Ovary (tissue), 10 donors: ENCODE measurements around the gene ACCS. TPM values are rescaled to one million over a fixed set of nuclear protein-coding genes. Genes with fewer than 3 reads are reported as not detected.

Source experiments
- DNase-seq, 5 donors: peaks; one replicate each; pipeline ENCODE4 v3.0.0-alpha.2; 2019 to 2020
- H3K27ac ChIP-seq, 2 donors: fragments of 200-600 bp; one replicate each; pipeline versions ENCODE4 v1.5.1 to v1.8.0; 2019 to 2022
- H3K27me3 ChIP-seq: fragments of 200-600 bp; one replicate; pipeline ENCODE4 v1.8.0; 2022
- H3K36me3 ChIP-seq: fragments of 200-600 bp; sonication (generic); one replicate; pipeline ENCODE4 v1.5.1; 2019
- H3K4me1 ChIP-seq: one replicate; pipeline ENCODE4 v1.8.1; 2013; ENCODE audit warnings: mild to moderate bottlenecking, moderate library complexity; ENCODE audit not compliant: insufficient read depth
- H3K4me3 ChIP-seq: fragments of 200-600 bp; sonication (generic); one replicate; pipeline ENCODE4 v1.5.1; 2017
- H3K9me3 ChIP-seq, 2 donors: fragments of 200-600 bp in 1 of 2; sonication (generic) in 1 of 2; one replicate each; pipeline versions ENCODE4 v1.5.1 to v1.8.1; 2013 to 2019; ENCODE audit warnings: mild to moderate bottlenecking in 1 of 2, moderate library complexity in 1 of 2
- EP300 ChIP-seq: sonication (generic); formaldehyde crosslinking; IDR thresholded peaks from one replicate; pipeline ENCODE4 v1.6.1; 2017; ENCODE audit warnings: antibody characterized with exemption
- POLR2A ChIP-seq: fragments of 450-650 bp; IDR thresholded peaks from one replicate; pipeline ENCODE4 v1.6.1; 2017; ENCODE audit warnings: antibody characterized with exemption, mild to moderate bottlenecking, moderate library complexity
- WGBS, 3 donors: extraction: QIAGEN DNeasy Blood & Tissue Kit in 1 of 3; methylation state at CpG; one replicate each; pipeline versions ENCODE4 v1.1.5 to v1.1.7; 2013 to 2017; 5-methylcytosine and 5-hydroxymethylcytosine counted together
- intact Hi-C, 4 donors: fragments of 100-400 bp; cut with DNase I; formaldehyde crosslinking; loops; one replicate each; pipeline versions ENCODE4 v1.11.0 to v1.15.1; 2022 to 2023
- long read RNA-seq, 3 donors: library from polyadenylated mRNA in 2 of 3; unstranded in 2 of 3; transcript quantifications; one replicate each; pipeline ENCODE4 v2.0.0 and lab custom pipeline, GENCODE V29; 2021 to 2026
- polyA plus RNA-seq, 2 donors: library from polyadenylated mRNA; stranded (reverse); fragments of 200-250 nt in 1 of 2; fragments of 350-450 nt in 1 of 2; fragmentation: Illumina TruSeq in 1 of 2; extraction: RNeasy Lipid Tissue Mini Kit (QIAGEN cat#74804) in 1 of 2; gene quantifications; one replicate each; pipeline ENCODE4 v1.2.3, GENCODE V29; 2013 to 2014
- total RNA-seq, 7 donors: library from RNA; depleted of rRNA in 2 of 7; stranded (reverse); fragments of >200 nt in 2 of 7; fragmentation: NEBNext Ultra II Directional in 3 of 7; extraction: Animal tissue kit (Norgen Biotek cat#: 25700) in 3 of 7; gene quantifications; one replicate each; pipeline versions ENCODE4 v1.1.0 to v1.2.4, GENCODE V29; 2016 to 2023
- TF ChIP-seq, protein P1 (sequence below), 3 donors: fragments of 450-650 bp in 2 of 3; fragments of 200-600 bp in 1 of 3; IDR thresholded peaks; one replicate each; pipeline versions ENCODE4 v1.5.1 to v1.8.0; 2016 to 2022; ENCODE audit warnings: antibody characterized with exemption in 3 of 3, mild to moderate bottlenecking in 1 of 3
- donor health status: DM: no; HTN: no; CAD: no; lungs with moderate emphysema.
- donor health status: DM: no; HTN: no; CAD: no.
- donor health status: Bipolar disorder and iron deficiency.
- donor health status: DM: yes; HTN: yes; CAD: no.
- donor health status: DM: no; HTN: no; CAD: no.
- donor health status: DM: yes; HTN: yes; CAD: no.

Gene ACCS, protein sequence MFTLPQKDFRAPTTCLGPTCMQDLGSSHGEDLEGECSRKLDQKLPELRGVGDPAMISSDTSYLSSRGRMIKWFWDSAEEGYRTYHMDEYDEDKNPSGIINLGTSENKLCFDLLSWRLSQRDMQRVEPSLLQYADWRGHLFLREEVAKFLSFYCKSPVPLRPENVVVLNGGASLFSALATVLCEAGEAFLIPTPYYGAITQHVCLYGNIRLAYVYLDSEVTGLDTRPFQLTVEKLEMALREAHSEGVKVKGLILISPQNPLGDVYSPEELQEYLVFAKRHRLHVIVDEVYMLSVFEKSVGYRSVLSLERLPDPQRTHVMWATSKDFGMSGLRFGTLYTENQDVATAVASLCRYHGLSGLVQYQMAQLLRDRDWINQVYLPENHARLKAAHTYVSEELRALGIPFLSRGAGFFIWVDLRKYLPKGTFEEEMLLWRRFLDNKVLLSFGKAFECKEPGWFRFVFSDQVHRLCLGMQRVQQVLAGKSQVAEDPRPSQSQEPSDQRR
- total RNA-seq (10 to 100 TPM; 11.2 to 32.4 (median 26.4) TPM), polyA plus RNA-seq (10 to 100 TPM; 21.4 to 39.8 TPM)
- long read RNA-seq, donor 1, transcript ACCS-201 (15 exons, 2,362 nt): major isoform, 14 of 31 reads
- long read RNA-seq, donor 1, partial matches to known transcripts: 7 of 31 reads
- long read RNA-seq, donor 1, other reads (novel, unspliced or antisense): 10 of 31 reads
- long read RNA-seq, donor 2: 0 reads
- long read RNA-seq, donor 3, partial matches to known transcripts: 3 of 20 reads
- long read RNA-seq, donor 3, other reads (novel, unspliced or antisense): 17 of 20 reads

GRCh38 chr11:44065841-44066731 is at the start of gene ACCS:
ACCS (plus strand) TSS chr11:44066270; CDS start chr11:44067628, 1,358 bp downstream.
- intact Hi-C loops: no loop called here
- H3K36me3 ChIP-seq: no peaks in the 10 kb centered on the region
- H3K9me3 ChIP-seq: no peaks in the 10 kb centered on the region
- peak within 1 kb of the TSS; percentile 76 for H3K4me3 ChIP-seq
- no peaks in the 10 kb centered on the region for H3K27me3 ChIP-seq
- TF ChIP-seq POLR2A: peak; percentile 74
- TF ChIP-seq EP300: no peak
- TF ChIP-seq, protein P1, sequence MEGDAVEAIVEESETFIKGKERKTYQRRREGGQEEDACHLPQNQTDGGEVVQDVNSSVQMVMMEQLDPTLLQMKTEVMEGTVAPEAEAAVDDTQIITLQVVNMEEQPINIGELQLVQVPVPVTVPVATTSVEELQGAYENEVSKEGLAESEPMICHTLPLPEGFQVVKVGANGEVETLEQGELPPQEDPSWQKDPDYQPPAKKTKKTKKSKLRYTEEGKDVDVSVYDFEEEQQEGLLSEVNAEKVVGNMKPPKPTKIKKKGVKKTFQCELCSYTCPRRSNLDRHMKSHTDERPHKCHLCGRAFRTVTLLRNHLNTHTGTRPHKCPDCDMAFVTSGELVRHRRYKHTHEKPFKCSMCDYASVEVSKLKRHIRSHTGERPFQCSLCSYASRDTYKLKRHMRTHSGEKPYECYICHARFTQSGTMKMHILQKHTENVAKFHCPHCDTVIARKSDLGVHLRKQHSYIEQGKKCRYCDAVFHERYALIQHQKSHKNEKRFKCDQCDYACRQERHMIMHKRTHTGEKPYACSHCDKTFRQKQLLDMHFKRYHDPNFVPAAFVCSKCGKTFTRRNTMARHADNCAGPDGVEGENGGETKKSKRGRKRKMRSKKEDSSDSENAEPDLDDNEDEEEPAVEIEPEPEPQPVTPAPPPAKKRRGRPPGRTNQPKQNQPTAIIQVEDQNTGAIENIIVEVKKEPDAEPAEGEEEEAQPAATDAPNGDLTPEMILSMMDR (IDR thresholded peaks at IDR 0.05): peak; percentile 88 to 95 (median 90)
- peaks cover 2% of the 10 kb centered on the region for H3K4me1 ChIP-seq
- peak; percentile 95 to 98 (median 95) for DNase-seq
- 0 to 1% (median 0%) methylated on average over 53 to 70 of the region's 70 CpGs for WGBS, 3 donors
- peak within 1 kb of the TSS; percentile 75 to 92 for H3K27ac ChIP-seq

DNA sequence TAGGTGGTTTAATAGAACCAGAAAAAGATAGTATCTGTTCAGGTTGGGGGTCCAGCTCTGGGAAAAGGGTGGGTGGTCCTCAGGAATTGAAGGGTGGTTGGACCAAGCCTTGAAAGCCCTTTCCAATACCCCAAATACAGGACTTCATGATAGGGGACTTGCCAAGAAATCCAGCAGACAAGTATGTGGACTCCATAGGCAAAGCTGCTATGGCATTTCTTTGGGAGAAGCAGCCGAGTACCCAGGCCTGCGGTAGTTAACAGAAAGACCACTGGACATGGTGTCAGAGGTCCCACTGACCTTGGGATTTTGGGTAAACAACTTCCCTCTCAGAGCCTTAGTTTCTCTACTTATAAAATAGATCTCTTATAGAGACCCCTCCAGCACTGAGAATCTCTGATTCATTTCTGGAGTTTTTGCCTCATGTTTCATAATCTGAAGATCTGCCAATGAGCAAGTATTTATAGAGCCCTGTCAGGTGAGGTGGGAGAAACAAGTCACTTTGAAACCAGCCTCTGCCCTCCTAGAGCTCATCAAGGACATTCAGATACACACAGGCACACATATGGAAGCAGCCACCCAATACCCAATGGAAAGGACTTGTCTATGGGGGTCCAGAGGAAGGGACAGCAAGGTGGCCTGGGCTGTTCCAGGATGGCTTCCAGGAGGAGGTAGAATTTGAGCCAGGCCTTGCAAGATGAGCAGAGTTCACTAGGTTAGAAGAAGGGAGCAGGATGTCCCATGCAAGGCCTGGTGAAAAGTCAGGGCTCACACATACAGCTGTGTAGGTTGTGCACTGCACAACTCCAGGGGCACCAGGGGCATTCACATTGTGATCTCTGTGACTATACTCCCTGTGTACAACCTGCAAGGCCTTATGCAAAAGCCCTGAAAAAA is 49.3 kb upstream of the ACCS start:
- Histone ChIP-seq H3K4me1 (peaks cover 14% of the 10 kb centered on the region), H3K27me3 (no peaks in the 10 kb centered on the region), H3K27ac (peak overlapping the region in 1 of 2 donors; percentile 26), H3K36me3 (no peaks in the 10 kb centered on the region), H3K4me3 (no peak overlapping the region), H3K9me3 (no peaks in the 10 kb centered on the region)
- TF ChIP-seq EP300 (no peak), POLR2A (no peak)
- intact Hi-C loops: no loop called here
- peak in 2 of 5 donors; percentile 8 to 10 for DNase-seq
- WGBS, 3 donors: 81 to 85% (median 83%) methylated on average over 2 of the region's 2 CpGs

- no peak for TF ChIP-seq POLR2A
- H3K27me3 ChIP-seq: no peaks in the 10 kb centered on the region
- H3K4me1 ChIP-seq: peaks cover 14% of the 10 kb centered on the region
- 37 to 41% (median 39%) methylated on average over 3 of the region's 3 CpGs for WGBS, 3 donors
- no peaks in the 10 kb centered on the region for H3K36me3 ChIP-seq
- peak overlapping the region; percentile 44 to 52 for H3K27ac ChIP-seq
- DNase-seq: peak in 3 of 5 donors; percentile 5 to 17 (median 17)
- no peak overlapping the region for H3K4me3 ChIP-seq
- intact Hi-C loops: no loop called here
- H3K9me3 ChIP-seq: no peaks in the 10 kb centered on the region
These were observed 48.5 kb upstream of the ACCS start for GRCh38 chr11:44017443-44018126.

GRCh38 chr11:44018127-44018521 is 47.9 kb upstream of the ACCS start:
- peak in 2 of 5 donors; percentile 19 to 36 for DNase-seq
- Histone ChIP-seq H3K9me3 (no peaks in the 10 kb centered on the region), H3K27me3 (no peaks in the 10 kb centered on the region), H3K36me3 (no peaks in the 10 kb centered on the region), H3K4me3 (no peak overlapping the region), H3K27ac (peak overlapping the region; percentile 44 to 52), H3K4me1 (peaks cover 14% of the 10 kb centered on the region)
- intact Hi-C loops: no loop called here
- 0 to 17% (median 14%) methylated on average over 4 of the region's 4 CpGs for WGBS, 3 donors
- TF ChIP-seq POLR2A: no peak
- no peak for TF ChIP-seq EP300
- TF ChIP-seq, protein P1 (IDR thresholded peaks at IDR 0.05): no peak
